HG03196 (cell line): Measurements from ENCODE around the gene MYRF.

Experiments used
- ATAC-seq: cut with Tn5 transposase; IDR thresholded peaks from one replicate; pipeline ENCODE4 v1.9.1; 2021; ENCODE audit not compliant: unreplicated experiment

MYRF gene

DNA sequence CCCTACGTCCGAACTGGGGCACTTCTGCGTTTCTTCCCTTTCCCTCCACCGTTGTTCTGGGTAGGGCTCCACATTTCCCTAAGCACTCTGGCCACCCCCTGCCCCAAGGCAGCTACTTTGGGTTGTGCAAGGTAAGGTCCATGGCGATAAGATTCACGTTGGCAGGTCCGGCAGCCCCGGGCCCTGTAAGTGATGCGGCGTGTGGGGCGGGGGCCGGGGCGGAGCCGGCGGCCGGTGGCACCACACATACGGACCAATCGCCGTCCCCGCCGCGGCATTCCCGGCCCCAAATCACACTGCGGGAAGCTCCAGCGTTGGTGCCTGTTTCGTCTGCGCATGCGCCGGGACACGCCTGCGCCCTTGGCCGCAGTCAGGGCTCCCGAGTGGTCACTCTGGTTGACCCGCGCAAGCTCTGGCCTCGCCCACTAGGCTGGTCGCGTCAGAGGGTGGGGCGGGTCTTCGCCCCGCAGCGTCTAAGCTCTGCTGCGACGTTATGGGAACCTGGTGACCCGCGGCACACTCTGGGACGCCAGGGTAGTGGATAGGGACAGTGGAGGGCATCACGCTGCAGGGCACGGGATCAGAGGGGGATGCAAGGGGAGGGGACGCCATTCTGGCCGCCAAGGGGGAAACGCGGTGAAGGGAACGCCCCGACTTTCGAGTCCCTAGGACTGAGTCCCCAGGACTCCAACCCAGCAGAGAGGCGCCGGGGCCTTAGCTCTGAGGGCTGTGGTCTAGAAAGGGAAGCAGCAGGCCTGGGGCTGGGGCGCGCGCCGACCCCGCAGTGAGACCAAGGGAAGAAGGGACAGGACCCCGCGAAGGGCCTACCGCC lies 62.7 kb downstream of the MYRF start:
- peak; percentile 48 for ATAC-seq

DNA sequence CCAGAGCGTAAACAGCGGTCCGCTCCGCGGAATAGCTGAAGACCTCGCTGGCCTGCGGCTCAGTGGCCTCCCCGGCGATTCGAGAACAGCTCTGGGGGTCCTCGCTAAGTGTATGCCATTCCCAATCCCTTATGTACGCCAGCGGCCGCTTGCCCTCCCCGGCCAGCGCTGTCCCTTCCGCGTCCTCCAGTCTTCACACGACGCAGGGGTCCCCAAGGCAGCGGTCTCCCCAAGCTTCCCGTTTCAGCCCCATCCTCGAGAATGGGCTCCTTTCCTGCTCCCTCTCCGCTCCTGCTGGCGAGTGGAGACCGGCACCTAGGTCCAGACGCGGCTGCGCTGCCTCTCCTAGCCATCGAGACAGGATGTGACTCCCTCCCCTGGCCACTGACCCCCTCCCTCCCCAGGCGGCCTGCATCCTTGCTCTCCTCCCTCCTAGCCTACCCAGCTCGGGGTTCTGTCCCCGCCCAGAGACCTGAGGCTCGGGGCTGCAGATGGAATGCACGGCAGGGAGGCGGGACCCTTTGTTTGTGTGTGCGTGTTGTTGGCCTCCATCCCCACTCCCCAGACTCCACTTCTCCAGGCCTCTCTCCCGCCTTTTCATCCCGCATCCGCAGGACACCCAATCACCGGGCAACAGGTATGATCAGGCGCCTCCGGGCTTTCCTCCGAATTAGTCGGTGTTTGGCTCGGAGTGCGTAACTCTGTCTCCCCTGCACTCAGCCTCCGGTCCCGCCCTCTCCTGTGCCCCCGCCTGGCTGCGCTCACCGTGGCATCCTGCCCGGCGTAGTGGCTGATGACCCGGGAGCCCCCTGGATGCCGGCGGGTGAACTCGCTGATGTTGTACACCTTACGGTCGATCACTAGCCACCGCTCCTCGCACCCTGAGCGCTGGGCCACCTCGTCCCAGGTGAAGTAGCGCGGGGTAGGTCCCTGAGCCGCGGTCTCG lies 63.6 kb downstream of the MYRF start:
- peak; percentile 29 for ATAC-seq

DNA sequence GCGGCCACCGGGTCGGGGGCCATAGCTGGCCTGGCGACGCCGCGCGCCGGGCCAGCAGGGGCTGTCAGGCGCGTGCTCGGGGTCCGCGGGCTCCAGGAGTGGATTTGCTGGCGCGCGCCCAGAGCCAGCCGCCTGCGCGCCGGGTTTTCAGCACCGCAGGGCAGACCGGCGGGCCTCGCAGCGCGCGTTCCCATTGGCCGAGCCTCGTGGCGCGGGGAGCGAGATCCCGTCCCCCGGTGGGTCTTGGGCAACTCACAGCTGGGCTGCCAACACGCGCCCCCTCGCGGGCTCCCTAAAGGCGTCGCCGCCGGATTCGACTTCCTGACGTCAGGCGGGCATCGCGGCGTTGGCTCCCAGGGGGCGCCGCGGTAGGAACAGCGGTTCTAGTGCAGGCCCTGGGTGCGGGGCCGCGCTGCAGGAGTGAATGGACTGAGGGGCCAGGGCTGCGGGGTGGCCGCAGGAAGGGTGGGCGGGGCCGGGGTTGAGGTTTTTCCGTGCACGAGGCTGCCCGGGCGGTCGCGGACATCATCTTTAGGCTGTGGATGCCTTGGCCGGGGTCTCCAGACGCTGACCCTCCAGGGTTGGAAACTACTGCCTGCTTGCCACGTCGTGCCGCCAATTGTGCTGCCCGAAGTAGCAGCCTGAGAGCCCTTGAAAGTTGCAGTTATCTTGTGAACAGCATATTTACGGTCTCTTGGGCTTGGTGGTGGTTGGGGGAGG lies 64.5 kb downstream of the MYRF start, which contains the start of gene FADS1:
FADS1 (minus strand) TSS at position 268 of the 720 bp plus-strand sequence; CDS start at position 194, 74 bp downstream.
- peak; percentile 48 for ATAC-seq

DNA sequence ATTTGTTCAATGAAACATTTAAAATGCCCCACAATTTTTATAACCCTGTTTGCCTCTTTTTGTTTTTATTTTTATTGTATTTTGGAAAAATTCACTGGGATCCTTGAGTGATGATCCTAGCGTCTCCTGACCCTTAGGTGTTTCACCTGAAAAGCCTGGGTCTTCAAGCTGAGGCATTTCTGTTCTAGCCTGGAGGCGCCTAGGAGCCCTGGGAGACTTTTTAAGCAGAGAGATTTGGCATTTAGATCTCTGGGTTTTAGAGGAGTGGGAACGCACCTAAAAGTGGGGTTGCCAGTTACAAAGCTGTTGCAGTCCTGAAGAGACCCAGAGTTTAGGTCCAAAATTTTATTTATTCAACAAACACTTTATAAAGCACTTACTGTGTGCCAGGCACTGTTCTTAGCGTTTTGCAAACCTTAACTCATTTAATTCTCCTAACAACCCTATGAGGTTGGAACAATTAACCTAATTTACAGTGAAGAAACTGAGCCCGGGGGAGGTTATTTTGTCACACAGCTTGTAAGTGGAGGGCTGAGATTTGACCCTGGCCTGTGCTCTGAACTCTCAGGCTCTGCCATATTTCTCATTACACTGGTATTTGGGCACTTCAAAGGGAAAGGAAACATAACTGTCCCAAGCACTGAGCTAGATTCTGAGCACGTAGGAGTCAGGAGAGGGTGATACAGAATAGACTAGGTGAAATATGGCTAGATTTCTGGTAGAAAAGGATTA lies 65.2 kb downstream of the MYRF start:
- no peak for ATAC-seq

DNA sequence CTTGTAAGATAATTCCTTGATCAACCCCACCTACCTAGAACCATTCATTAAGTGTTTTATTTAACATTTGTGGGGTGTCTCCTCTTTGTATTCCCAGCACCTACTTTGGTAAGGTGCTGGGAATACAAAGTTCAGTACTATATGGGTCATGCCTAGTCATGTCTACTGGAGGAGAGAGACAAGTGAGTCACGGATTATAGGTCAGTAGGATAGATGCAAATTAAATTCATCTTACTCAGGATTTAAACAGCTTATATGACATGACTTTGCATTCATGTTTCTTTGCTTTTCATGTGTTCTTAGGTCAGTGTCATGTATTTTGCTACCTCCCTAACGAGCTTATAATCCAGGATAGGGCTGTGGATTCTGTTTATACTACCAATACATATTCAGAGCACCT lies 67.7 kb downstream of the MYRF start:
- ATAC-seq = no peak

DNA sequence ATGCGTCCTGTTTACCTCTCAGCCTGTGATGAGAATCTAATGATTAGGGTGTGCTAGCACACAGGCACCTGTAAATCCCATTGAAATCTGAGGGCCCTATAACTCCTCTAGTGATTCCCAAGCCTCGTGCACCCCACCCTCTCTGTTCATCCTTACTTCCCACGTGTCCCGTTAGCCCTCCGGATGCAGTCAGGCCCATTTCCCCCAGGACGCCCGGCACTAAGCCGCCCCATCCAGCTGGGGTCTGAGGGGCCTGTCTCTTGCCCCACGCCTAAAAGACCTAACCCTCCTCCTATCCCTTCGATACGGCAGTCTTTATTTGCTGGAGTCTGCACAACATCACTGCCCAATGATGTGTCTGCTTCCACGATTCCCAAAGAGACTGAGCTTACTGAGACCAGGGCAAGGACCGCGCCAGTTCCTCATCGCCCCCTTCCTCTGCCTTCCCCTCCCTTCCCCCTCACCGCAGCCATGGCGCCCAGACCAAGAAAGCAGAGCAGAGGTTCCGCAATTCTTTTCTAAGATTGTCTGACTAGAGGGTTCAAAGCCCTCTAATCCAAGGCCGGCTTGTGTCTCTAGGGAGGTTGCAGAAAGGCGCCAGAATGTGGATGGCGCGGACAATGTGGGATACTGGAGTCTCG lies 74.6 kb downstream of the MYRF start:
- no peak for ATAC-seq

DNA sequence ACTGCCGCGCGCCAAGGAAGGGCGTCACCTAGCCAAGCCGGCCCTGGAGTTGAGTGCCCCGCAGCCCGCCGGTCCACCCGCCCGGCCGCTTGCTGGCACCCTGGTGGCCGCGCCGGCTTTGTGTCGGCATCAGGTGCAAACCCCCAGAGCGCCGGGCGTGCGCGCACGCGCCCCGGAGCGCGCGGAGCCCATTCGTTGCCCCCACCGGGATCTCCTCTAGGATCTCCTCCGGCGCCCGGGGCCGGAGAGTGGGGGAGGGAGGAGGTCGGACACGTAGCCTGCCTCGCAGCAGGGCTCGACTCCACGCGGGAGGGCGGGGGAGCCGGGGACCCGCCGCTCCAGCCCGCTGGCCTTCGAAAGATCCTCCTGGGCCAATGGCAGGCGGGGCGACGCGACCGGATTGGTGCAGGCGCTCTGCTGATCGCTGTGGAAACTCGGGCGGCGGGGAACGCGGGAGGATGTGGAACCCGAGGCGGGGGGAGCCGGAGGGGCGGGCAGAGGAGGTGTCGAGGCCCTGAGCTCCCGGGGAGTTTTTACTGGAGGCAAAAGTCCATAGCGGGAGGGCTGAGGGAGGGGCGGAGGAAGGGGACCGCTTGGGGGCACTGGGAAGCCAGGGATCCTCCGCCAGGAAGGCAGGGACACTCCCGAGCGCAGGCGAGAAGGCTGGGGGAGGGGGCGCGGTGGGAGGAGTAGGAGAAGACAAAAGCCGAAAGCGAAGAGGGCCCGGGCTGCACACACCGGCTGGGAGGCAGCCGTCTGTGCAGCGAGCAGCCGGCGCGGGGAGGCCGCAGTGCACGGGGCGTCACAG lies 75.3 kb downstream of the MYRF start, which contains the start of gene FADS2:
FADS2 (plus strand) TSS at position 730 of the 808 bp plus-strand sequence. CDS start 91 bp downstream, outside the sequence.
- peak; percentile 70 for ATAC-seq

DNA sequence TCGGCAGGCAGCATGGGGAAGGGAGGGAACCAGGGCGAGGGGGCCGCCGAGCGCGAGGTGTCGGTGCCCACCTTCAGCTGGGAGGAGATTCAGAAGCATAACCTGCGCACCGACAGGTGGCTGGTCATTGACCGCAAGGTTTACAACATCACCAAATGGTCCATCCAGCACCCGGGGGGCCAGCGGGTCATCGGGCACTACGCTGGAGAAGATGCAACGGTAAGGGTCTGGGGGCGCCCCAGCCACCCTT lies 75.9 kb downstream of the MYRF start:
- no peak for ATAC-seq

DNA sequence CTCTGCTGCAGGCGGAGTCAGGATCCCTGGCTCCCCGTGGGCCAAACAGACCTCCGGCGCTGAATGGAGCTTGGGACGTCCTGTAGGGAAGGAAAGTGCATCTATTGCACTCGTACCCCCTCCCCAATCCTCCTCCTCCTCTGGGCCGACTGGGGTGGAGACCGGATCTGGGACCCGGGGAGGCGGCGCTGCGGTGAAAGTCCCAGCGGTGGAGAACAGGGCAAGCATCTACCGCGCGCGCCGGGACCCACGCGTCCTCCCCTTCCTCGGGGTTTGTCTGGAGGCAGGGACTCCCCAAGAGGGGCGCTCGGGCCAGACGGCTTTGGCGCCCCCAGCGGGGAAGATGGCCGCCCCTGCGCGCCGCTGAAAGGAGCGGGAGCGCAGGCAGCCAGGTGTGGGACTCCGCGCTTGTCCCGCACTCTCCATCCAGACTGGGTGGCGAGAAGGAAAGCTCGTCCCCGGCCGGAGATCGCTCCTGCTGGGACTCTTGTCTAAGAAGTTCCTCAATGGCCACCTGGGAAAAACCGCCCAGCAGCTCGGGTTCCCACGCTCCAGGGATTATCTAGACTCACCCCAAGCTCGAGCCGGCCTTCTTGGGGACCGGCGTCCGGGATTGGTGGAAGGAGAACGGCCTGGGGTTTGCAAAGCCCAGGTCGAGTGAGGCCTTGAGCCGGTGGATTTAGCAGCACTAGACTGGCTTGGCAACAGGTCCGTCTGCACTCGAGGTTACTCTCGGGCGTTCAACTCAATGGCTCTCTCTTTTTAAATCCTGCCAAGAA lies 76.4 kb downstream of the MYRF start:
- peak; percentile 17 for ATAC-seq

DNA sequence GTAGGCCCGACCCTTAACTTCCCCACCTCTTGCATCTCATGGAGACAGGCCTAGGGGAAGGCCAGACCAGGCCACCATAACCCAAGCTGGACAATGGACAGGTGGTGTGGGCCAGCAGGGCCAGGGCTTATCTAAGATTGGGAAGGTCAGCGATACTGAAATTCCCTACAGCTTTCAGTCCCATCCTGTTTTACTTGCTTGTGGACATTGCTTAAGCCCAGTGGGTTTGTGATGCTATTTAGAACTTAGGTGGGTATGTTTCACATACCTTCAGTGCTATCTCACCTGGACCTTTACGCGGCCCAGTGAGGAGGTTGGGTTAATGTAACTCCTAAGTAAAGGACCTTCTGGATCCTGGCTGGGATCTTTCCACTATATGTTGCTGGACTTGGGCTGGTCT lies 77.4 kb downstream of the MYRF start:
- no peak for ATAC-seq

DNA sequence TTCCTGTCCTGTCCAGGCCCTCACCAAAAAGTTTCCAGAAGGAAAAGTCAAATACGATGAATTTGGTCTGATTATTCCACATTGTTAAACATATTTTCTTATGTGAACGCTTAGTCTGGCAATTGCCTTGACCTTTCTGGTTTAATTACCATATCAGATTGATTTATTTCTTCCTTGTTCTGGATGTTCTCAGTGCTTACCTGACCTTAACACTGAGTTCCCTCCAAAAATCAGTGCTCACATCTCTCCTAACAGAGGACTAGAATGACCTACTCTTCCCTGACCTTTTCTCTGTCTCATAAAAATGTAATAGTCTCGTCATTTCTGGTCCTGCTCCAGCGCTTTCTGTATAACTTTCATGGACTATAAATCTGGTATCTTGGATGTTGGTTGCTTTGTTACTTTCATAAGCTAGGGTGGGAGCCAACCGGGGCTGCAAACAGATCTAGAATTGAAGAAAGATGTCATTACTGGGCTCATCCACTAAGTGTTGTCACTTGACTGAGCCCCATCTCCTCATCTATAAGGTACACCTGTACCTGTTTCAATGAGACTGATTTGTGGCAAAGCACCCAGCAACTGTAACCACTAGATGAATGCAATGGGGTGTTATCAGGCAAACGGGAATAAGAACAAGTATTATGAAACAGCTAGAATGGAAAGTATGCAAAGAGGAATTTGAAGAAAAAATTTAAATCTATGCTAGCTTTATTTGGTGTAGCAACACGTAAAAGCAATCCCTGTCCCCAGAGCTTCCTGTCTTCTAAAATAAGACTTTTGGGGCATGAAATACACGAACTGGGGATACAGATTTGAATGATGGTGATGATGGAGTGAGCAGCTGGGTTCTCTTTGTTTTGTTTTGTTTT lies 78.0 kb downstream of the MYRF start:
- ATAC-seq = no peak

DNA sequence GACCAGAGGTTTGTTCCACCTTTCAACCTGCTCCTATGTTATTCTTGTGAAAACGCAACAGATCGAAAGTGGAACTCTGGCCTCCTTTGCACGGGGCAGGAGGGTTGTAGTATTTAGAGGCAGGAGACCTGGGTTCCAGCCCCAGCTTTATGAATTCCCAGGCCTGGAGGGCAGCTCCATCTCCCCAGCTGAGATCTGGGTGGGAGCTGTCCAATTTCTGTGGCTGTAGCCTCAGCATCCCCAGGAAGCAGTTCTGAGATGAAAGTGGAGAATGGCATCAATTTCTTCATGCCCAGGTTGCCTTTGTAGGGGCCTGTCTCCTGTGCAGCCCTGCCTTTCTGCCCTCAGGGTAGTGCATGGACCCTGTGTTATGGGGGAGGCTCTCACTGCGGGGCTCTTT lies 79.8 kb downstream of the MYRF start:
- ATAC-seq = no peak

DNA sequence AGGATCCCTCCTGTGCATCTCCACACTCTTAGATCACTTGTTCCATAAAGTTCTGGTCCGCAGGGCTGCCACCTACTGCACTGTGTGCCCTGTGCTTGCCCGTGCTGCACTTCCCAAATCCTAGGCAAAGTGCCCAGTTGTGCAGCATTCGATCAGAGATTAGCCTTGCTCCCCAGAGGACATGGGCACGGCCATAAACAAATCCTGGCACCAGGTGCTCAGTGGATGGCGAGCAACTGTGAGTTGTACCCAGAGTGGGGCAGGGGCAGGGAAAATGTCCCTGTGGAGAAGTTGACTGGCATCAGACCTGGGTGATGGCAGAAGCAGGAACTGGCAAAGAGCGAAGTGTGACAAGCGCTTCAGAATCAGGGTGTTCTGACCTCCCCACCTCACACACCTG lies 80.3 kb downstream of the MYRF start:
- ATAC-seq = no peak

DNA sequence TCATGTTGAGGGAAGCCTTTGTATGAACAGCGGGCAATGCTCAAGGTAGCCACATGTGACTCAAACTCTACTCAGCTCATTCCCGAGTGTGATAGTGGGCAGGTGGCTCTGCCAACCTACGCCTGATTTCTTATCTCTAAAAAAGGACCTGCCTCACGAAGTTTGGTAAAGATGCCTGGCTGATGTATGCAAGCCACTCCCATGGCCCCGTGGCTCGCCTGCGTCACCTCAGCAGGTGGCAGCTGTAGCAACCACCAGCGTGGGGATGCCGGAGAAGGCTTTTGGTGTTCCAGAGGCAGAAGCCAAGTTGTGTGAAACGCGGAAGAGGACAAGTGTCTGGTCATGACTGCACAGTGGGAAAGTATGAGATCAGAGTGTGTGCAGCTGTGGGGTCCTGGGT lies 81.0 kb downstream of the MYRF start:
- no peak for ATAC-seq

DNA sequence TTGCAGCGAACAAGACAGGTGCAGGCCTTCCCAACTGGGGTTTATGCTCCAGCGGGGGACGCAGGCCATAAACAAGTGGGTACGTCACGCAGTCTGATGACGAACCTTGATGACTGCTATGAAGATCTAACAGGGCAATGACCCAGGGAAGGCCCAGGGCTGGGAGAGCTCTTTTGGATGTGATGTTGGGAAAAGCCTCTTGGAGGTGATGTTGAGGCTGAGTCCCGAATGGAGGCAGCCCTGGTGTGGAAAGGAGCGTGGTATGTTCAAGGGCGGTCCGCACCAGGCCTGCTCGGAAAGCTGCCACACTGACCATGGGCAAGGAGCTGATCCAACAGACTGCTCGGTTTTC lies 81.5 kb downstream of the MYRF start:
- no peak for ATAC-seq

DNA sequence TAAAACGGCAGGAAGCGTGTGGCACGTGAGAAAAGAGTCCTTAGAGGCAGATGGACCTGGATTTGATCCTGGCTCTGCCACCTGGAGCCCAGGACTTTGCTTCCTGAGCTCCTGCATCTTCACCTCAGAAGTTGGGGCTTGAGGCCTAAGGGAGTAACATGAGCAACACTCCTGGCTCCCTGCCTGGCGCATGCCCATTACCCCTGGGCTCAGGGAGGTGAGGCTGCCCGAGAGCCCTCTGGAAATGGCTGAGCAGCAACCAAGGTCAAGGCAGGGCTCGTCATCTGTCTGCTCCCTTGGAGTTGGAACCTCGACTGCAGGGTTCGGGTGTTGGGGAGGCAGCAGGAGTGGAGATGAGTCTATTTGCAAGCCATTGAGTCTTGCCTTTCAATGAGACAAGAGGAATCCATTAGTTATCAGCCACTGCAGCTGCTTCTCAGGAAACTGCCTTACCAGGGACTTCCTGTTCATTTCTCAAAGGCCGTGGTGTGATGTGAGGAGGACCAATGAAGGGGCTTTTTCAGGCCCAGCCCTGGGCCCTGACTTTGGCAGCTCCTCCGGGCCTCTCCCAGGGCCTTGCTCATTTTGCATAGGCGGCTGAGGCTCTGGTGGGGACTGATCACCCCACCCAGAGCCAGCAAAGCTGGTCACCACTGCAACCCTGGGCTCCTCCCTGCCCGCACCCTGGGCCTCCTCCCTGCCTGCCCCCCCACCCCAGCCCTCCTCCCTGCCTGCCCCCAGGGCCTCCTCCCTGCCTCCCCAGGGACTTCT lies 82.0 kb downstream of the MYRF start:
- peak; percentile 90 for ATAC-seq

DNA sequence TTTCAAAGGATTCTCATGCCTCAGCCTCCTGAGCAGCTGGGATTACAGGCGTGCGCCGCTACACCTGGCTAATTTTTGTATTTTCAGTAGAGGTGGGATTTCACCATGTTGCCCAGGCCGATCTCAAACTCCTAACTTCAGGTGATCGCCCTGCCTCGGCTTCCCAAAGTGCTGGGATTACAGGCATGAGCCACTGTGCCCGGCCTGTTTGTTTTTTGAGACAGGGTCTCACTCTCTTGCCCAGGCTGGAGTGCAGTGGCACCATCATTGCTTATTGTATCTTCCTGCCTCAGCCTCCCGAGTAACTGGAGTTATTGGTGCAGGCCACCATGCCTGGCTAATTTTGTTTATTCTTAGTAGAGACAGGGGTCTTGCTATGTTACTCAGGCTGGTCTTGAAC lies 83.8 kb downstream of the MYRF start:
- ATAC-seq = no peak
